Kidney (tissue), 14 donors: ENCODE data around the gene AURKB. TPM values are rescaled to one million over a fixed set of nuclear protein-coding genes. Genes with fewer than 3 reads are reported as not detected.

Source experiments
- DNase-seq, 5 donors: peaks; one replicate each; pipeline ENCODE4 v3.0.0-alpha.2; 2013 to 2020
- FAIRE-seq: peaks from 2 replicates; lab custom pipeline; 2012; peaks lifted over from hg19 to GRCh38; lab: Jason Lieb, UNC
- H3K27ac ChIP-seq, 2 donors: one replicate each; pipeline ENCODE4 v1.7.0; 2013; ENCODE audit warnings: low read depth in 2 of 2, low read length in 2 of 2, inconsistent platforms in 1 of 2
- H3K27me3 ChIP-seq: one replicate; pipeline ENCODE4 v1.7.1; 2013; ENCODE audit warnings: low read length, inconsistent platforms; ENCODE audit not compliant: control insufficient read depth, insufficient read depth
- H3K36me3 ChIP-seq, 3 donors: one replicate each; pipeline versions ENCODE4 v1.7.0 to v1.7.1; 2013; ENCODE audit warnings: low read length in 3 of 3, control low read depth in 1 of 3, inconsistent platforms in 1 of 3; ENCODE audit not compliant: insufficient read depth in 3 of 3, control insufficient read depth in 2 of 3
- H3K4me1 ChIP-seq, 3 donors: one replicate each; pipeline versions ENCODE4 v1.7.0 to v1.7.1; 2013; ENCODE audit warnings: low read length in 3 of 3, inconsistent platforms in 1 of 3, low read depth in 1 of 3; ENCODE audit not compliant: control insufficient read depth in 2 of 3, insufficient read depth in 2 of 3
- H3K4me3 ChIP-seq, 3 donors: one replicate each; pipeline versions ENCODE4 v1.7.0 to v1.8.1; 2013; ENCODE audit warnings: low read length in 3 of 3, control low read depth in 1 of 3, inconsistent platforms in 1 of 3
- H3K9ac ChIP-seq, 3 donors: one replicate each; pipeline versions ENCODE4 v1.7.0 to v1.7.1; 2013; ENCODE audit warnings: low read length in 3 of 3, control low read depth in 1 of 3, inconsistent platforms in 1 of 3
- H3K9me3 ChIP-seq, 3 donors: one replicate each; pipeline versions ENCODE4 v1.7.0 to v1.7.1; 2013; ENCODE audit warnings: low read length in 3 of 3, control low read depth in 1 of 3, inconsistent platforms in 1 of 3; ENCODE audit not compliant: control insufficient read depth in 2 of 3, insufficient read depth in 1 of 3
- intact Hi-C: fragments of 100-400 bp; cut with DNase I; formaldehyde crosslinking; loops from one replicate; pipeline ENCODE4 v1.11.1; 2022
- polyA plus RNA-seq: library from polyadenylated mRNA; stranded (reverse); fragments of 350-450 nt; fragmentation: Illumina TruSeq; extraction: RNeasy Lipid Tissue Mini Kit (QIAGEN cat#74804); gene quantifications from one replicate; pipeline ENCODE4 v1.2.3, GENCODE V29; 2014; ENCODE audit warnings: low read depth, low replicate concordance; ENCODE audit not compliant: insufficient read depth
- total RNA-seq: library from RNA; stranded (reverse); fragmentation: NEBNext Ultra II Directional; extraction: Animal tissue kit (Norgen Biotek cat#: 25700); gene quantifications from one replicate; pipeline ENCODE4 v1.2.1, GENCODE V29; 2021
- TF ChIP-seq, protein P1 (sequence below): IDR thresholded peaks from 3 replicates; pipeline ENCODE4 v1.5.1; 2012; ENCODE audit warnings: mild to moderate bottlenecking, moderate library complexity, borderline replicate concordance; ENCODE audit not compliant: insufficient read depth; ENCODE audit errors: extremely low read depth
- donor health status: control.
- donor health status: control.
- donor health status: control.
- donor health status: control.
- donor health status: control.
- donor health status: DM: yes; HTN: yes; CAD: no.
- donor health status: Normal renal cell carcinoma (clear cell type).

AURKB gene
- total and polyA plus RNA-seq, 2 donors from 2014 or later = 0.43 to 2.8 TPM

GRCh38 chr17:8161289-8162232 lies 48.8 kb downstream of the AURKB start:
- no peak for FAIRE-seq
- H3K36me3 ChIP-seq = peaks cover 2 to 14% (median 2%) of the 10 kb centered on the region in 3 donors
- H3K27me3 ChIP-seq = no peaks in the 10 kb centered on the region
- H3K27ac ChIP-seq = peak overlapping the region; percentile 96 to 99
- peak in 1 of 5 donors; percentile 74 for DNase-seq
- H3K9ac ChIP-seq = peak overlapping the region; percentile 28 to 99 (median 97)
- H3K9me3 ChIP-seq = no peaks in the 10 kb centered on the region
- peaks cover 0 to 33% (median 22%) of the 10 kb centered on the region in 3 donors for H3K4me1 ChIP-seq
- H3K4me3 ChIP-seq = peak overlapping the region; percentile 47 to 86 (median 75)
- TF ChIP-seq, protein P1, sequence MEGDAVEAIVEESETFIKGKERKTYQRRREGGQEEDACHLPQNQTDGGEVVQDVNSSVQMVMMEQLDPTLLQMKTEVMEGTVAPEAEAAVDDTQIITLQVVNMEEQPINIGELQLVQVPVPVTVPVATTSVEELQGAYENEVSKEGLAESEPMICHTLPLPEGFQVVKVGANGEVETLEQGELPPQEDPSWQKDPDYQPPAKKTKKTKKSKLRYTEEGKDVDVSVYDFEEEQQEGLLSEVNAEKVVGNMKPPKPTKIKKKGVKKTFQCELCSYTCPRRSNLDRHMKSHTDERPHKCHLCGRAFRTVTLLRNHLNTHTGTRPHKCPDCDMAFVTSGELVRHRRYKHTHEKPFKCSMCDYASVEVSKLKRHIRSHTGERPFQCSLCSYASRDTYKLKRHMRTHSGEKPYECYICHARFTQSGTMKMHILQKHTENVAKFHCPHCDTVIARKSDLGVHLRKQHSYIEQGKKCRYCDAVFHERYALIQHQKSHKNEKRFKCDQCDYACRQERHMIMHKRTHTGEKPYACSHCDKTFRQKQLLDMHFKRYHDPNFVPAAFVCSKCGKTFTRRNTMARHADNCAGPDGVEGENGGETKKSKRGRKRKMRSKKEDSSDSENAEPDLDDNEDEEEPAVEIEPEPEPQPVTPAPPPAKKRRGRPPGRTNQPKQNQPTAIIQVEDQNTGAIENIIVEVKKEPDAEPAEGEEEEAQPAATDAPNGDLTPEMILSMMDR = no peak
- intact Hi-C loops = no loop called here

DNA sequence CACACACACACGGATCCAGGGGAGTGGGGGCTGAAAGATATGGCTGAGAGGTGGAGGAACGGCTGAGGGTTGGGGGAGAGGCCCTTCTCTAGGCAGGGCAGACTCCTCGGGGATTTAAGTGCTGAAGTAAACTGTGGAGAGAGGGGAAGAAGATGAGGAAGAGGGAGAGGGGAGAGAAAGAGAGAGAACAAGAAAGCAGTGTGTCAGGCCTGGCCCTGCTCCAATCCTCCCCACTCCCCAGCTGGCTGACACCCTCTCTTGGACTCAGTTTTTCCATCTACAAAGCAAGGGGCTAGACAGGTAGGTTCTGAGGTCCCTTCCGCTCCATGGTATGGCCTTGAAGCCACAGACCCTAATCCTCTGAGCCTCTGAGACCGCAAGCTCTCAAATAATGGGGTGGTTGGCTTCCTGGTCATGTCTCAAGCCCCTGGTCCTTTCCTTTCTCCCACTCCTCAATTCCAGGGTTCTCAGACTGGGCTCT lies 49.6 kb downstream of the AURKB start:
- Histone ChIP-seq H3K9ac (peak overlapping the region in 2 of 3 donors; percentile 56 to 97), H3K36me3 (peaks cover 2 to 14% (median 2%) of the 10 kb centered on the region in 3 donors)

GRCh38 chr17:8160224-8160577 lies 50.2 kb downstream of the AURKB start:
- peaks cover 3 to 33% (median 22%) of the 10 kb centered on the region in 3 donors for H3K4me1 ChIP-seq
- no peak overlapping the region for H3K27ac ChIP-seq
- peaks cover 2 to 14% (median 2%) of the 10 kb centered on the region in 3 donors for H3K36me3 ChIP-seq
- no peaks in the 10 kb centered on the region for H3K27me3 ChIP-seq
- peak overlapping the region in 1 of 3 donors; percentile 29 for H3K9ac ChIP-seq
- DNase-seq (no peak), FAIRE-seq (no peak)
- intact Hi-C loops = no loop called here
- H3K9me3 ChIP-seq = no peaks in the 10 kb centered on the region
- H3K4me3 ChIP-seq = peak overlapping the region in 1 of 3 donors; percentile 16
- TF ChIP-seq, protein P1 = no peak

More for the DNA sequence above, 49.6 kb downstream of the AURKB start:
- peak overlapping the region in 1 of 3 donors; percentile 86 for H3K4me3 ChIP-seq
- intact Hi-C loops = no loop called here
- H3K4me1 ChIP-seq = peaks cover 0 to 33% (median 22%) of the 10 kb centered on the region in 3 donors
- H3K27me3 ChIP-seq = no peaks in the 10 kb centered on the region
- FAIRE-seq (no peak), DNase-seq (peak in 2 of 5 donors; percentile 27 to 38)
- TF ChIP-seq, protein P1 = no peak
- H3K27ac ChIP-seq = peak overlapping the region; percentile 54 to 99
- no peaks in the 10 kb centered on the region for H3K9me3 ChIP-seq
